ENCODE data around the gene KIAA0930.

- TF ChIP-seq, protein P1, sequence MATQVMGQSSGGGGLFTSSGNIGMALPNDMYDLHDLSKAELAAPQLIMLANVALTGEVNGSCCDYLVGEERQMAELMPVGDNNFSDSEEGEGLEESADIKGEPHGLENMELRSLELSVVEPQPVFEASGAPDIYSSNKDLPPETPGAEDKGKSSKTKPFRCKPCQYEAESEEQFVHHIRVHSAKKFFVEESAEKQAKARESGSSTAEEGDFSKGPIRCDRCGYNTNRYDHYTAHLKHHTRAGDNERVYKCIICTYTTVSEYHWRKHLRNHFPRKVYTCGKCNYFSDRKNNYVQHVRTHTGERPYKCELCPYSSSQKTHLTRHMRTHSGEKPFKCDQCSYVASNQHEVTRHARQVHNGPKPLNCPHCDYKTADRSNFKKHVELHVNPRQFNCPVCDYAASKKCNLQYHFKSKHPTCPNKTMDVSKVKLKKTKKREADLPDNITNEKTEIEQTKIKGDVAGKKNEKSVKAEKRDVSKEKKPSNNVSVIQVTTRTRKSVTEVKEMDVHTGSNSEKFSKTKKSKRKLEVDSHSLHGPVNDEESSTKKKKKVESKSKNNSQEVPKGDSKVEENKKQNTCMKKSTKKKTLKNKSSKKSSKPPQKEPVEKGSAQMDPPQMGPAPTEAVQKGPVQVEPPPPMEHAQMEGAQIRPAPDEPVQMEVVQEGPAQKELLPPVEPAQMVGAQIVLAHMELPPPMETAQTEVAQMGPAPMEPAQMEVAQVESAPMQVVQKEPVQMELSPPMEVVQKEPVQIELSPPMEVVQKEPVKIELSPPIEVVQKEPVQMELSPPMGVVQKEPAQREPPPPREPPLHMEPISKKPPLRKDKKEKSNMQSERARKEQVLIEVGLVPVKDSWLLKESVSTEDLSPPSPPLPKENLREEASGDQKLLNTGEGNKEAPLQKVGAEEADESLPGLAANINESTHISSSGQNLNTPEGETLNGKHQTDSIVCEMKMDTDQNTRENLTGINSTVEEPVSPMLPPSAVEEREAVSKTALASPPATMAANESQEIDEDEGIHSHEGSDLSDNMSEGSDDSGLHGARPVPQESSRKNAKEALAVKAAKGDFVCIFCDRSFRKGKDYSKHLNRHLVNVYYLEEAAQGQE (IDR thresholded peaks at IDR 0.05; ENCODE audit: low read depth, low read length), result no peak
- TF ChIP-seq USF2 (IDR thresholded peaks at IDR 0.05; ENCODE audit: borderline replicate concordance, low read depth, low read length), result no peak
- no peak for TF ChIP-seq YY1 (IDR thresholded peaks at IDR 0.05; ENCODE audit: low read depth)
- TF ChIP-seq, protein P2, sequence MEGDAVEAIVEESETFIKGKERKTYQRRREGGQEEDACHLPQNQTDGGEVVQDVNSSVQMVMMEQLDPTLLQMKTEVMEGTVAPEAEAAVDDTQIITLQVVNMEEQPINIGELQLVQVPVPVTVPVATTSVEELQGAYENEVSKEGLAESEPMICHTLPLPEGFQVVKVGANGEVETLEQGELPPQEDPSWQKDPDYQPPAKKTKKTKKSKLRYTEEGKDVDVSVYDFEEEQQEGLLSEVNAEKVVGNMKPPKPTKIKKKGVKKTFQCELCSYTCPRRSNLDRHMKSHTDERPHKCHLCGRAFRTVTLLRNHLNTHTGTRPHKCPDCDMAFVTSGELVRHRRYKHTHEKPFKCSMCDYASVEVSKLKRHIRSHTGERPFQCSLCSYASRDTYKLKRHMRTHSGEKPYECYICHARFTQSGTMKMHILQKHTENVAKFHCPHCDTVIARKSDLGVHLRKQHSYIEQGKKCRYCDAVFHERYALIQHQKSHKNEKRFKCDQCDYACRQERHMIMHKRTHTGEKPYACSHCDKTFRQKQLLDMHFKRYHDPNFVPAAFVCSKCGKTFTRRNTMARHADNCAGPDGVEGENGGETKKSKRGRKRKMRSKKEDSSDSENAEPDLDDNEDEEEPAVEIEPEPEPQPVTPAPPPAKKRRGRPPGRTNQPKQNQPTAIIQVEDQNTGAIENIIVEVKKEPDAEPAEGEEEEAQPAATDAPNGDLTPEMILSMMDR (IDR thresholded peaks at IDR 0.05), result no peak
- no peak for TF ChIP-seq EP300 (IDR thresholded peaks at IDR 0.05; ENCODE audit: borderline replicate concordance in 1 of 2, low read depth in 1 of 2, low read length in 1 of 2)
- no peak for TF ChIP-seq TAF1 (IDR thresholded peaks at IDR 0.05; ENCODE audit: borderline replicate concordance, low read depth, low read length)
- TF ChIP-seq RFX5 (IDR thresholded peaks at IDR 0.05; ENCODE audit: low read length), result no peak
- no peak for TF ChIP-seq JUND (IDR thresholded peaks at IDR 0.05)
- no peak for TF ChIP-seq NFIC (IDR thresholded peaks at IDR 0.05; ENCODE audit: borderline replicate concordance)
- no peak for TF ChIP-seq RCOR1 (IDR thresholded peaks at IDR 0.05; ENCODE audit: low read length)
- no peak for TF ChIP-seq CHD2 (IDR thresholded peaks at IDR 0.05; ENCODE audit: low read length, partially characterized antibody)
- TF ChIP-seq, protein P3, sequence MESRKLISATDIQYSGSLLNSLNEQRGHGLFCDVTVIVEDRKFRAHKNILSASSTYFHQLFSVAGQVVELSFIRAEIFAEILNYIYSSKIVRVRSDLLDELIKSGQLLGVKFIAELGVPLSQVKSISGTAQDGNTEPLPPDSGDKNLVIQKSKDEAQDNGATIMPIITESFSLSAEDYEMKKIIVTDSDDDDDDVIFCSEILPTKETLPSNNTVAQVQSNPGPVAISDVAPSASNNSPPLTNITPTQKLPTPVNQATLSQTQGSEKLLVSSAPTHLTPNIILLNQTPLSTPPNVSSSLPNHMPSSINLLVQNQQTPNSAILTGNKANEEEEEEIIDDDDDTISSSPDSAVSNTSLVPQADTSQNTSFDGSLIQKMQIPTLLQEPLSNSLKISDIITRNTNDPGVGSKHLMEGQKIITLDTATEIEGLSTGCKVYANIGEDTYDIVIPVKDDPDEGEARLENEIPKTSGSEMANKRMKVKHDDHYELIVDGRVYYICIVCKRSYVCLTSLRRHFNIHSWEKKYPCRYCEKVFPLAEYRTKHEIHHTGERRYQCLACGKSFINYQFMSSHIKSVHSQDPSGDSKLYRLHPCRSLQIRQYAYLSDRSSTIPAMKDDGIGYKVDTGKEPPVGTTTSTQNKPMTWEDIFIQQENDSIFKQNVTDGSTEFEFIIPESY (IDR thresholded peaks at IDR 0.05; ENCODE audit: borderline replicate concordance, low read depth), result no peak
- no peak for TF ChIP-seq POLR2AphosphoS5 (IDR thresholded peaks at IDR 0.05; ENCODE audit: low read depth, low read length)
- no peak for TF ChIP-seq RXRA (IDR thresholded peaks at IDR 0.05; ENCODE audit: borderline replicate concordance, low read depth)
These were observed 21.7 kb downstream of the KIAA0930 start for GRCh38 chr22:45218976-45219375.
